GM06990 (cell line): ENCODE results near the gene PYCR2.

Experiments
- DNase-seq: peaks from one replicate; pipeline ENCODE4 v3.0.0-alpha.2; 2011; ENCODE audit not compliant: insufficient read length; ENCODE audit errors: extremely low read depth
- H3K27me3 ChIP-seq: replicated peaks from 2 replicates; pipeline ENCODE4 v1.6.0; 2011; ENCODE audit warnings: low read length; ENCODE audit not compliant: control insufficient read depth, insufficient read depth
- H3K36me3 ChIP-seq: 2 replicates; pipeline ENCODE4 v1.5.1; 2011; ENCODE audit warnings: low read length; ENCODE audit not compliant: control insufficient read depth, insufficient read depth
- H3K4me3 ChIP-seq: replicated peaks from 2 replicates; pipeline ENCODE4 v1.5.1; 2011; ENCODE audit warnings: low read depth, mild to moderate bottlenecking, control low read depth, low read length
- TF ChIP-seq, protein P1 (sequence below): IDR thresholded peaks from 2 replicates; pipeline ENCODE4 v1.5.1; 2011; ENCODE audit warnings: low read length, control low read depth, mild to moderate bottlenecking, inconsistent platforms; ENCODE audit not compliant: insufficient read depth, poor library complexity, severe bottlenecking

Gene PYCR2

GRCh38 chr1:225917536-225917935, 6.5 kb downstream of the PYCR2 start:
- Histone ChIP-seq H3K36me3 (peaks cover 27% of the 10 kb centered on the region), H3K4me3 (no peak overlapping the region), H3K27me3 (no peaks in the 10 kb centered on the region)
- TF ChIP-seq, protein P1, sequence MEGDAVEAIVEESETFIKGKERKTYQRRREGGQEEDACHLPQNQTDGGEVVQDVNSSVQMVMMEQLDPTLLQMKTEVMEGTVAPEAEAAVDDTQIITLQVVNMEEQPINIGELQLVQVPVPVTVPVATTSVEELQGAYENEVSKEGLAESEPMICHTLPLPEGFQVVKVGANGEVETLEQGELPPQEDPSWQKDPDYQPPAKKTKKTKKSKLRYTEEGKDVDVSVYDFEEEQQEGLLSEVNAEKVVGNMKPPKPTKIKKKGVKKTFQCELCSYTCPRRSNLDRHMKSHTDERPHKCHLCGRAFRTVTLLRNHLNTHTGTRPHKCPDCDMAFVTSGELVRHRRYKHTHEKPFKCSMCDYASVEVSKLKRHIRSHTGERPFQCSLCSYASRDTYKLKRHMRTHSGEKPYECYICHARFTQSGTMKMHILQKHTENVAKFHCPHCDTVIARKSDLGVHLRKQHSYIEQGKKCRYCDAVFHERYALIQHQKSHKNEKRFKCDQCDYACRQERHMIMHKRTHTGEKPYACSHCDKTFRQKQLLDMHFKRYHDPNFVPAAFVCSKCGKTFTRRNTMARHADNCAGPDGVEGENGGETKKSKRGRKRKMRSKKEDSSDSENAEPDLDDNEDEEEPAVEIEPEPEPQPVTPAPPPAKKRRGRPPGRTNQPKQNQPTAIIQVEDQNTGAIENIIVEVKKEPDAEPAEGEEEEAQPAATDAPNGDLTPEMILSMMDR: no peak
- DNase-seq: no peak

DNA sequence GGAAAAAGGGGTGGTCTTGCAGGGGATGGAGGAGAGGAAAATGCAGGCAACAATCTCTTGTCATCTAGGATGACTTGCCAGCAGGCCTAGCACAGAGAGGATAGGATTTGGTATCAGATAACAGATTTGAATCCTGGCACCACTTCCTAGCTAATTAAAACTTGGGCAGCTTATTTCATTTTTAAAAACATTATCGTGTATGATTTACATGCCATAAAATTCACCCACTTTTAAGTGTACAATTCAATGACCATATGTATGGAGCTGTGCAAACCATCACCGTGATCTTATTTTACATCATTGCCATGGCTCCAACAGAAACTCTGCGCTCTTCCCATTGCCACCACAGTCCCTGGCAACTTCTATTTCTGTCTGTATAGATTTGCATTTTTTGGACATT, 6.9 kb downstream of the PYCR2 start:
- no peak for DNase-seq
- TF ChIP-seq, protein P1: no peak
- no peaks in the 10 kb centered on the region for H3K27me3 ChIP-seq
- H3K4me3 ChIP-seq: no peak overlapping the region
- peaks cover 22% of the 10 kb centered on the region for H3K36me3 ChIP-seq

DNA sequence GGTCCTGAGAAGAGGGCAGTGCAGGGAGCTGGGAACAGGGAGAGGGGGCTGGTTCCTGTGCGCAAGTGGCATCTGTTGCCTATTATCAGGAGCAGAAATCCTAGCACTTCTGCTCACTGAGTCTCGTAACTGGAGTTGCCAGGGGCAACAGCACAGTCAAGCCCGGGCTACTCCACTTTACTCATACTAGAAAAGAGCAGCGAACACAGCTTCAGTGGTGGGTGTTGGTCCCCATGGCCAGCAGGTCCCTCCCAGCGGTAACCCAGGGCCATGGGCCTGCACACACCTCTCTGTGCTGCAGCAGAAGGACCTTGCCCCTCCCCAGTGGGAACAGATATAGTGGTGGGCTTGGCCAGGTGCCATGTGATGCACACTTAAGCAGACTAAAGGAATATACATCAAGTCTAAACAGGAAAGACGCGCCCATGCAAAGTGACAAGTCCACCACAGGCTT, 8.5 kb downstream of the PYCR2 start:
- H3K4me3 ChIP-seq: no peak overlapping the region
- no peaks in the 10 kb centered on the region for H3K27me3 ChIP-seq
- DNase-seq: no peak
- H3K36me3 ChIP-seq: peaks cover 17% of the 10 kb centered on the region
- TF ChIP-seq, protein P1: no peak

- TF ChIP-seq, protein P1: no peak
- H3K27me3 ChIP-seq: no peaks in the 10 kb centered on the region
- peaks cover 15% of the 10 kb centered on the region for H3K36me3 ChIP-seq
- DNase-seq: no peak
- H3K4me3 ChIP-seq: no peak overlapping the region
Measured at GRCh38 chr1:225914947-225915346, 9.1 kb downstream of the PYCR2 start.

DNA sequence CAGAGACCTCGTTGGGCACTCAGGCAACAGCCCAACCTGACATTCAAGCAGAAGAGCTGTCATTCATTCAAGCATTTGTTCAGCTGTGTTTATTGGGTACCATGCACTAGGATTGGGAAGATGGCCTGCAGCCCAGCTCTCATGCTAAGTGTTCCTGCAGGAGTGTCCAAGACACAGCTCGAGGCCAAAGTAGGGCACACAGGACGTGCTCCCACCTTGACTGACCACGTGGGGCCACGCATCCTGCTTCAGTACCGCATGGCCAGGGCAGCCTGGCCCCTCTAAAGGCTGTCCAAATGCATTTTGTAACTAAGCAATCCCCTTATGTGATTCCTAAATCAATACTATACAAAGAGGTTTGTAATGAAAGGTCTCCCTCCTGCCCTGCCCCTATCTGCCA, 9.7 kb downstream of the PYCR2 start:
- peaks cover 13% of the 10 kb centered on the region for H3K36me3 ChIP-seq
- DNase-seq: no peak
- H3K4me3 ChIP-seq: no peak overlapping the region
- no peaks in the 10 kb centered on the region for H3K27me3 ChIP-seq
- TF ChIP-seq, protein P1: no peak
